ENCODE data around the gene IGSF11.
A peak's percentile ranks its signal among the peaks of the same experiment; 100 is the strongest.
"Not testable (repeated sequence)": the region's sequence is repeated elsewhere in the genome, so short reads cannot be mapped to it uniquely, and the experiment has no call there.

Gene IGSF11, protein sequence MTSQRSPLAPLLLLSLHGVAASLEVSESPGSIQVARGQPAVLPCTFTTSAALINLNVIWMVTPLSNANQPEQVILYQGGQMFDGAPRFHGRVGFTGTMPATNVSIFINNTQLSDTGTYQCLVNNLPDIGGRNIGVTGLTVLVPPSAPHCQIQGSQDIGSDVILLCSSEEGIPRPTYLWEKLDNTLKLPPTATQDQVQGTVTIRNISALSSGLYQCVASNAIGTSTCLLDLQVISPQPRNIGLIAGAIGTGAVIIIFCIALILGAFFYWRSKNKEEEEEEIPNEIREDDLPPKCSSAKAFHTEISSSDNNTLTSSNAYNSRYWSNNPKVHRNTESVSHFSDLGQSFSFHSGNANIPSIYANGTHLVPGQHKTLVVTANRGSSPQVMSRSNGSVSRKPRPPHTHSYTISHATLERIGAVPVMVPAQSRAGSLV

DNA sequence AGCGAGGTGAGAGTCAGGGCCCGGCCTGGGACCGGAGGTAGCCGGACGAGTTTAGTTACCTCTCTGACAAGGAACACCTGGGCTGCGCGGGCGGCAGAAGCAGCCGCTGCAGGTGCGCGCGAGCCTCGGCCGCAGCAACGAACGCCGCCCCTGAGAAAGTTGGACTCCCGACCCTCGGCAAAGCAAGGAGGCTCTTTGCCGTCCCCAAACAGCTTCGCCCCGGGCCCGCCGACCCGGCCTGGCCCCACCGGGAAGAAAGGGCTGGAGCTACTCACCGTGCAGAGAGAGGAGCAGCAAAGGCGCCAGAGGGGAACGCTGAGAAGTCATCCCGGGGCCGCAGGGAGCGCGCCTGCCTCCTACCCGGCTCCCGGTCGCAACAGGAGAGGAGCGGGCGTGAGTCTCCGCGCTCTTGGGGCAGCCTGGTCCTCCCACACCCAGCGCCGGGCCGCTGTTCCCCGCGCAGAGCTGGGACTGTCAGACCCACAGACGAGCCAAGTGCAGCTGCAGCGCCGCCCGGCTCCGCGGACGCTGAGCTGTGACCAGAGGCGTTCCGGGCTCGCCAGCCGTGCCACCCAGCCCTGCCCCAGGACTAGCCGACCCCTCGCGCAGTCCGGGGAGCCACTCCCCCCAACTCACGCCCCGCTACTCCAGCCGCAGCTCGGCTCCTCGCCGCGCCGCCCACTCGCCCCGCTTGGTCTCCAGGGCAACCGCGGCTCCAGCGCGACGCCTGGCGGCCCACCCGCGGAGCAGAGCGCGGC lies at the start of gene IGSF11:
Gene IGSF11 (minus strand): TSS at position 591 of the 758 bp plus-strand sequence. CDS start 264 bp downstream, at position 327.
- peak in 55 of 56 donors; percentile 56 to 94 (median 83) for DNase-seq

DNA sequence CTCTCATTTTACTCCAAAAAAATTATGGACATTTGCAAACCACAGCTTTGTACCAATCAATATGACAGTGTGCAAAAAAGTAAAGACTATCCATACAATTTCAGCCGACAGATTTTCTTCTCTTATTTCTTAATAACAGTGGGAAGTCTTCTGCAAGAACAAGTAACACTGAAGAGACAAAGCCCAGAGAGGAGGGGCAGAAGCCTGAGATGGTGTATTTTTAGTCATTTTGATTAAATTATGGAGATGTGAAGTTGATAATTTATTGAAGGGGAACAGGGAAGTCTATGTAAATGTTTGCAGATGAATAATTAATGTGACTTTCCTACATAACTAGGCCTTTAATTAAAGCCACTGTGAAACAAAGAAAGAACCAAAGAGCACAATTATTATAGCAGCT lies 45.7 kb upstream of the IGSF11 start:
- no peak for DNase-seq

GRCh38 chr3:119073258-119074001 lies 38.8 kb upstream of the IGSF11 start:
- DNase-seq: no peak

DNA sequence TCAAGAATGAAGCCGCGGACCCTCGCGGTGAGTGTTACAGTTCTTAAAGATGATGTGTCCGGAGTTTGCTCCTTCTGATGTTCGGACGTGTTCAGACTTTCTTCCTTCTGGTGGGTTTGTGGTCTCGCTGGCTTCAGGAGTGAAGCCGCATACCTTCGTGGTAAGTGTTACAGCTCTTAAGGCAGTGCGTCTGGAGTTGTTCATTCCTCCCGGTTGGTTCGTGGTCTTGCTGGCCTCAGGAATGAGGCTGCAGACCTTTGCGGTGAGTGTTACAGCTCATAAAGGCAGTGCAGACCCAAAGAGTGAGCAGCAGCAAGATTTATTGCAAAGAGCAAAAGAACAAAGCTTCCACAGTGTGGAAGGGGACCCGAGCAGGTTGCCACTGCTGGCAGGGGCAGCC lies 37.8 kb upstream of the IGSF11 start:
- DNase-seq: not testable (repeated sequence)

- DNase-seq: peak in 3 of 56 donors; percentile 1 to 2 (median 1)
These were observed 35.1 kb upstream of the IGSF11 start for GRCh38 chr3:119069725-119070124.

DNA sequence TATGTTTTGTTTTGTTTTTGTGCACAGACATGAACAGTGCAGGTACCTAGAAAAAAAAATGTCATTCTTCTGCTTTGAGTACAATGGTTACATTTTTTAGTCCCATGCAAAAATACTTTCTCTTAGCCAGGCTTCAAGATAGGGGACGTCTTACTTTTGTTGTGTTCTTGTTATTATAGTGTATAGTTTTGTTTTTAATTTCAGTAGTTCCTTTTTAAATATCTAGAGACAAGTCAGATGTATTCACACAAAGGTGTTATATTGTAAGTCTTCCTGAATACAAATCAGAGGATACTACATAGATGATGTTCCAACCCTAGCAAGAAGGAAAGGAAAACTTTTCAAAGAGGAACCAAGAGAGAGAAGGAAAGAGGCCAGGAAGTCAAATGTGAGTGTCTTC lies 28.8 kb upstream of the IGSF11 start:
- no peak for DNase-seq

DNA sequence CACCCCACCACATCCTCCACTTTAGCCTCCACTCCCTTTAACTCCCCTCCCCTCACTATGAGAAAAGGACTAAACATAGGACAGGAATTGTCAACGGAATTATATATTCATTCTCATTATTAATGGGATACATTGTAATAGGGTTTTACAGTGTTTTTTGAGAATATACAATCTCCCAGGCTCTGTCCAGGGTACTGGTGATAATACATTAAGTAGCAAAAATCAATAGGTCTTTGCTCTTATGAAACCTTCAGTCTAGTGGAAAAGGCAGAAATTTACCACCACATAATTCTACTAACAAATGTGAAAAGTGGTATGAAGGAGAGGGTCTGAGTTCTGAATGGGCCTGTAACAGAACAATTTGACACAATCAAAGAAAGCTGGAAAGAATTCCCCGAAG lies 28.2 kb upstream of the IGSF11 start:
- DNase-seq: no peak

DNA sequence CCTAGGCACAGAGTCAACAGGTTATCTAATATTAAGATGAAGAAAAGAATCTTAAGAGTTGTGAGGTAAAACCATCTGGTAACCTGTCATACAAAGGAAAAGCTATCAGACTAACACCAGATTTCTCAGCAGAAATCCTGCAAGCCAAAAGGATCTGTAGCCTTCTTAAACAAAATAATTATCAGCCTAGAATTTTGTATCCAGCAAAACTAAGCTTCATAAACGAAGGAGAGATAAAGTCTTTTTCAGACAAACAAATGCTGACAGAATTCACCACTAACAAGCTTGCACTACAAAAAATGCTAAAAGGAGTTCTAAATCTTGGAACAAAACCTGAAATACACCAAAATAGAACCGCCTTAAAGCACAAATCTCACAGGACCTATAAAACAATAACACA lies 9.9 kb upstream of the IGSF11 start:
- no peak for DNase-seq

DNA sequence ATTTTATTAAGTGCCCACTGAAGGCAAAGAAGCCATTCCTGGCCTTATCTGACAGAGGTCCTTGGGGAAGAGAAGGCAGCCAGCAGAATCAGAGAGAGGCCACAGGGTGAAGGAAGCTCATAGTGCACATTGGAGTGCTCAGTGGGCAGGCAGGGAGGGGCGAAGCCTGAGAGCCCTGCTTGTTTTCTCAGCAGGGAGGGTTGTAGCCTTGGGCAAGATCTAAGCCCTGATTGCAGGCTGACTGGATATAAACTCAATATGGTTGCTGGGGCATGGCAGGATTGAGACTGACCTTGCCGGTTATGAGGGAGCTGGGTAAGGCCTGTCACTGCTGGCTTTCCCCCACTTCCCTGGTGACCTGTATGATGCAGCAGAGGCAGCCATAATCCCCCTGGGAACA lies 7.5 kb upstream of the IGSF11 start:
- DNase-seq: no peak

GRCh38 chr3:119035014-119035346 lies 334 bp upstream of the IGSF11 start:
- DNase-seq: no peak

DNA sequence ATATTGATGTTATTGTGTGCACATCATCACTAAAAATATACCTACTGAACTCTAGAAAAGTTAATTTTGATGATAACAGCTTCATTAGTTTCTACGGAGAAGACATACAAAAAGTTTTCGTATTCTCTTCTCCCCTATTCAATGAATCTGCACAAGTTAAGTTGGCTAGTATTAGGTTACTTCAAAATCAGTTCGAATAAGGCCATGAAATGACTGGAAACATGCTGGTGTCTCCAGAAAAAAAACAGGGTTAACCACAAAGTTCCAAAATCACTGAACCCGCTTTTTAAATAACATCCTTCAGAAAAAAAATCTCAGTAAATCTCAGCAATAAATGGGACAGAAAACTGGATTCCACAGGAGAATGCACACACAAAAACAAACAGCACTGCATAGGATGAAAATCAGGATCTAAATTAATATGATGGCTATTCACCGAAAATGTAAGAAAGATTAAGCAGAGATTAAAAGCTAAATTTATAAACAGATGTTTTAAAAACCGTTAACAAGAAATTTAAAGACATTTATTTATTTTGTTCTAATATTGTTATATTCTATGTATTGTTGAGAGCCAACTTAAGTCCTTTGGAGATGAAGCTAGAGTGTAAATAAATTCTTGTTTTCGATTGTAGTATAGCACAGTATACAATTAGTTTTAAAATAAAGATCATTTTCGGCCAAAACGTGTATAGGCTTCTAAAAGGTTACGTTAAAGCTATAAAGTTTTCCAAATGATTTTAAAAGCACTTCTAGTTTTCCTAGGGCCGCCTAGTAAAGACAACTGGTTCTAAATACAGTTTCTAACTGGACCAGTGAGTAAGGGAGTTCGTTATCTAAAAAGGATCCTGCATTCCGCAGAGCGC lies 1.0 kb downstream of the IGSF11 start:
- DNase-seq: no peak

DNA sequence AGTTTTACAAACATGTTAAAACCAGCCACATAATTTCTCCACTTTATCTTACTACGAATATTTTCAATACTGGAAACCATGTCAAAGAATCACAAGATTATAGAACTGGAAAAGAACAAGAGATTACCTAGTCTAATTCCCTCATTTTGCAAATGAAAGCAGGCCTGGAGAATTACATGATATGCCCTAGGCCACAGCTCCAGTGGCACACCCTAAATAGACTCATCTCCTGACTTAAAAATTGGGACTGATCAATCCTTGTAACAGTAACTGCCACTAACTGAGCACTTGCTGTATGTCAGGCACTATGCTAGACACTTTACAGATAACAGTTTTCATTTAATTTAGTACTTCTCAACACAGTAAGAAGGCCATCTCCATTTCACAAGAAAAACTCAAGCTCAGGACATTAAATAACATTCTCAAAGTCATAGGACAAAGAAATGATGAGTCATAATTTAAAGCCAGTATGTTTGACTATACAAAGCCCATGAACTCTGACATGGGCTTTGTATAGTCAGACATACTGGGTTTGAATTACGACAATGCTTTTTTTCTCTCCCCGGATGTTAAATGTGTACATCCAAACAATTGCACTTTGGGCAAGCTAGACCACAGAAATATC lies 9.4 kb downstream of the IGSF11 start:
- no peak for DNase-seq

GRCh38 chr3:119019767-119020518 lies 14.7 kb downstream of the IGSF11 start:
- no peak for DNase-seq

- DNase-seq: peak in 47 of 56 donors; percentile 10 to 82 (median 43)
These were observed 15.8 kb downstream of the IGSF11 start for GRCh38 chr3:119018690-119019463.

DNA sequence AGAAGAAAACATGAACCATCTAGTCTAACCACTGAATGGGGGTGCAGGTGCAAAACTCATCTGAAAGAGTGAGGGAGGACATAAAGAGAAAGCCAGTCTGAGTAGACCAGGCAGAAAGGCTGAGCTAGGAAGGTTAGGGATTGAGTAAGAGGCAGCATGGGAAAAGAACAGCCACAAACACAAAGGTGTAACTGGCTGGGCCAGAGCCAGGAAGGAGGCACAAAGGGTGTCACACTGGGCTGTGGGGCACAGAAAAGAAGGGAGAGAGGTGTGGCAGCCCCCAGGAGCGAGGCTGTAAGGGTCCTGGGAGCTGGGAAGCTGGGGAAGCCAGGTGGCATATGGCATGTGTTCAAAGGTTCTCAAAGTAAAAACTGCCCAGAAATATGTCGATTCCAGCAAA lies 18.7 kb downstream of the IGSF11 start:
- DNase-seq: no peak

GRCh38 chr3:119013951-119014350 lies 20.7 kb downstream of the IGSF11 start:
- peak in 1 of 56 donors; percentile 24 for DNase-seq

GRCh38 chr3:119011528-119011927 lies 23.1 kb downstream of the IGSF11 start:
- DNase-seq: no peak

GRCh38 chr3:118997190-118997589 lies 37.5 kb downstream of the IGSF11 start:
- DNase-seq: no peak

DNA sequence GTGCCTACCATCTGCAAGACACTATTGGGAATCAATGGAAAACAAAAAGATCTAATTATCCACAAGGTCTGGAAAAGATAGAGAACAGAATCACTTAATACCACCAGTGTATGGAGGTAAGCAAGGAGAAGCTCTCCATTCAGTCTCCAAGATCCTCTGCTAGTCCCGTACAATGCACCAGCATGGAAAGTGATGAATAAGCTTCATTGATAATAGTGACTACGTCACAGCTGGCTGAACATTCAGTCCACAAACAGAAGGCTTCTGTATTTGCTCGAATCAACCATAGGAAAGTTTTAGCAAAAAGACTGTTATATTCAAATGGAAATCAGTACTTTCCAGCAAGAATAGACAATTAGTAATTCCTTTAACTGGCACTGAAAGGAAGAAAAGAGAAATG lies 42.9 kb downstream of the IGSF11 start:
- DNase-seq: peak in 39 of 56 donors; percentile 5 to 97 (median 60)

Data from amygdala (tissue), 56 donors.